Cardiac fibroblast (primary cell): ENCODE results near the gene AFF1.
A peak's percentile ranks its signal among the peaks of the same experiment; 100 is the strongest.

ENCODE experiments used
- DNase-seq, 2 donors: peaks; one replicate each; pipeline versions ENCODE4 v3.0.0 to v3.0.0-alpha.2; 2010; ENCODE audit warnings: low read depth in 2 of 2
- H3K4me3 ChIP-seq, 2 donors: replicated peaks in 1 of 2; 1 replicate in 1 of 2; 2 replicates in 1 of 2; pipeline ENCODE4 v1.5.1; 2011; ENCODE audit warnings: low read depth in 2 of 2, low read length in 2 of 2, mild to moderate bottlenecking in 2 of 2, moderate library complexity in 1 of 2
- TF ChIP-seq, protein P1 (sequence below): IDR thresholded peaks from one replicate; pipeline ENCODE4 v1.5.1; 2011; ENCODE audit warnings: low read depth, mild to moderate bottlenecking, low read length, inconsistent platforms

AFF1 gene

DNA sequence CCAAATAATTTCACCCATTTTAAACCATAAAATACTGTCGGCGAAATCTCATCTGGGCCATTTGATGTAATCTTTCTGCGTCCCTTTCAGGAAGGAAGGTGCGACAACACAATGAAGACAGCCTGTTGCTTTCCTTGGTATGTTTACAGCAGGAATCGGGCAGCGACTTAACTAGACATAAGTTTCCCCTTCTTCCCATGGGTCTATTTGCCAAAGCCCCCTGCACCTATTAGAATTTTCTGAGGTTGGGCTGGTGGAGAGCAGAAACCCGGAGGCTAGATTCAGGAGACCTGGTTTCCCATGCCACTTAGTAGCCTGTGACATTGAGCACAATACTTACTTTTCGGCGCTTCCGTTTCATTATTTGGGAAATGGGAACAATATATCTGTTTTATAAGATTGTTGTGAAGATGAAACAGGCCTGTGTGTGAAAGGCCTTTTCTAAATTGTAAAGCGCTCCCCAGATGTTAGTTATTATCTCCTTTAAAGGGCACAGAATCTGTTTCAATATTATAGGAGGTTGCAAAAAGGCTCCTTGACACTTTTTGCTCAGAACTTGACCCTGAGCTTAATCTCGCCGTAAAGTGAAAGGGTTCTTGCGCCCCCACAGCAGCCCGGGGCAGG, 552 bp upstream of the AFF1 start:
- peak overlapping the region; percentile 58 to 89 for H3K4me3 ChIP-seq
- no peak for DNase-seq
- TF ChIP-seq, protein P1, sequence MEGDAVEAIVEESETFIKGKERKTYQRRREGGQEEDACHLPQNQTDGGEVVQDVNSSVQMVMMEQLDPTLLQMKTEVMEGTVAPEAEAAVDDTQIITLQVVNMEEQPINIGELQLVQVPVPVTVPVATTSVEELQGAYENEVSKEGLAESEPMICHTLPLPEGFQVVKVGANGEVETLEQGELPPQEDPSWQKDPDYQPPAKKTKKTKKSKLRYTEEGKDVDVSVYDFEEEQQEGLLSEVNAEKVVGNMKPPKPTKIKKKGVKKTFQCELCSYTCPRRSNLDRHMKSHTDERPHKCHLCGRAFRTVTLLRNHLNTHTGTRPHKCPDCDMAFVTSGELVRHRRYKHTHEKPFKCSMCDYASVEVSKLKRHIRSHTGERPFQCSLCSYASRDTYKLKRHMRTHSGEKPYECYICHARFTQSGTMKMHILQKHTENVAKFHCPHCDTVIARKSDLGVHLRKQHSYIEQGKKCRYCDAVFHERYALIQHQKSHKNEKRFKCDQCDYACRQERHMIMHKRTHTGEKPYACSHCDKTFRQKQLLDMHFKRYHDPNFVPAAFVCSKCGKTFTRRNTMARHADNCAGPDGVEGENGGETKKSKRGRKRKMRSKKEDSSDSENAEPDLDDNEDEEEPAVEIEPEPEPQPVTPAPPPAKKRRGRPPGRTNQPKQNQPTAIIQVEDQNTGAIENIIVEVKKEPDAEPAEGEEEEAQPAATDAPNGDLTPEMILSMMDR, result no peak

DNA sequence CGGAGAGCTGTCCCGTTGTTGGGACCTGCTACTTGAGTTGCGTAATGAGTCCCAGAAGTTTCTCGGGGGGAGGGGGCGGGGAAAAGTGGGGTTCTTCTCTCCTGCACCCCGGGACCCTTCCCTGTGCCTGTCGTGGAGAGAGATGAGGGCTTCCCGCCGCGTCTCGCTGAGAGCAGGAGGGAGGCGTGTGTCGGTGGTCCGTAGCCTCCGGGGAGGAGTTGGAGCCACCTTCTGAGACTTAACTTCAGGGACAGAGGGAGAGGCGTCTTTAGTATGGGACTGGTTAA, 698 bp downstream of the AFF1 start:
- TF ChIP-seq, protein P1, result no peak
- peak overlapping the region; percentile 89 to 90 for H3K4me3 ChIP-seq
- DNase-seq, result no peak

DNA sequence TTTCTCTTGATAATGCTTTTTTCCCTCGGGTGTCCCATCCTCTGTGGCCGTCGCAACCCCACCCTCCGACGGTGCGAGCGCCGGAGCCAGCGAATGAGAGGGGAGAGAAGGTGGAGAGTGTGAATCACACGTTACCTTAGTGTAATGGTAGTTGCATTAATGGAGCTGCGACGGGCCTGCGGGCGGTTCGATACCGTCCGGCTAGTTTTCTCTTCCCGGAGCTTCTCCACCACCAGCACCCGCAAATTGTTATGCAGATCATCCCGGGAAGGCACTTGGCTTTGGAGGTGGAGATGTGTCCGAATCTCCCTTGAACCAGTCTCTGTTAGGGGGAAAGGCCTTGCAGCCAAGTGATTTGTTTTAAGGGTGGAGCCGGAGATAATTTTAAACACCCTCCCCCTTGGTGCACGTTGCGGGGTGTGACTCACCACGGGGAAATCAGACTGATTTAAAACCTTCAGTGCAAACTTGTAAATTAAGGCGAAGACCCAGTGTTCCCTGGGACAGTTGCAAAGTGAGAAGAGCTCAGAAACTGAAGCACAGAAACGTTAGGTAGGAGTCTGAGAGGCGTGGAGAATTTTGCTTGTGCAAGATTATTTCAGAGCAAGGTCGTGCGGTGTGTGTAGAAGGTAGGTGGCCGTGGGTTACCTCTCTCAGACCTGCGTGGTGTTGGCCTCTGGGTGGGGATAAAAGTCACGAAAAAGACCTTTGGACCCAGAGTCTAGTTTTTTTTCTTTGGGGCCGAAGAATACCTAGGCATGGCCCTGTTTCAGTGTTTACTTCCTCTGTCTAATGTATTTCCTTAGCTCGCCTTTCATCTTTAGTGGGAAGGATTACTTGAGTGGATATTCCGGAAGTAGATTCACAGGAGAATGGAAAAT, 1.3 kb downstream of the AFF1 start:
- DNase-seq, result peak; percentile 71
- TF ChIP-seq, protein P1, result no peak
- H3K4me3 ChIP-seq, result peak overlapping the region; percentile 89 to 90

DNA sequence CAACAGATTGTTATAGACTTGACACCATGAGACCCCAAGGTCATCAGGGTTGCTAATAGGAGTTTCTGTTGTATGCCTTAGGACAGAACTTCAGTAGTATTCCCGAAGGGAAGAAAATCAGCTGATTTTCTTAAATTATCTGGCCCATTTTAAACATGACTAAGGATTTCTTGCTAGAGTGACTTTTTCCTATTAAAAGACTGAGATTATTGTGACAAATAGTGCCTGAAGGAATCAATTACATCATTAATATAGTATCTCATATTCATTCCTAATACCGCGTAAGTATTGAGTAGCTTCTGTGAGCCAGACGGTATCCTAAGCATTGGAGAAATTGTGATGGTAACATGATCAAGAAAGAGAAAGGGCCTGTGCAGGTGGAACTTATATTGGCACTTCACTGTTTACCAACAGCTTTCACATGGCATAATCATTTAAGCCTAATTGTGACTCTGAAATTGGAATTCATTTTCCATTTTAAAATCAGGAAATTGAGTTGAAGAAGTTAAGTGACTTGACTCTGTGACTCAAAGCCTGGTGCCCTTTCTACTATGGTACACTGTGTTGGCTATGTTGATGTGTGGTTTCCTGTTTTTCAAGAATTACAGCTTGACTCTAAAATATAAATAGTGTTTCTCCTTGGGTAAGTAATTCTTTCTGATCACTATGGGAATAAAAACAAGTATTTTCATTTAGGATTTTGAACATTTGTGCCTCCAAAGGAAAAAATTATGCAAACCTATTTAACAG, 4.1 kb downstream of the AFF1 start:
- TF ChIP-seq, protein P1, result no peak
- no peak overlapping the region for H3K4me3 ChIP-seq
- no peak for DNase-seq

DNA sequence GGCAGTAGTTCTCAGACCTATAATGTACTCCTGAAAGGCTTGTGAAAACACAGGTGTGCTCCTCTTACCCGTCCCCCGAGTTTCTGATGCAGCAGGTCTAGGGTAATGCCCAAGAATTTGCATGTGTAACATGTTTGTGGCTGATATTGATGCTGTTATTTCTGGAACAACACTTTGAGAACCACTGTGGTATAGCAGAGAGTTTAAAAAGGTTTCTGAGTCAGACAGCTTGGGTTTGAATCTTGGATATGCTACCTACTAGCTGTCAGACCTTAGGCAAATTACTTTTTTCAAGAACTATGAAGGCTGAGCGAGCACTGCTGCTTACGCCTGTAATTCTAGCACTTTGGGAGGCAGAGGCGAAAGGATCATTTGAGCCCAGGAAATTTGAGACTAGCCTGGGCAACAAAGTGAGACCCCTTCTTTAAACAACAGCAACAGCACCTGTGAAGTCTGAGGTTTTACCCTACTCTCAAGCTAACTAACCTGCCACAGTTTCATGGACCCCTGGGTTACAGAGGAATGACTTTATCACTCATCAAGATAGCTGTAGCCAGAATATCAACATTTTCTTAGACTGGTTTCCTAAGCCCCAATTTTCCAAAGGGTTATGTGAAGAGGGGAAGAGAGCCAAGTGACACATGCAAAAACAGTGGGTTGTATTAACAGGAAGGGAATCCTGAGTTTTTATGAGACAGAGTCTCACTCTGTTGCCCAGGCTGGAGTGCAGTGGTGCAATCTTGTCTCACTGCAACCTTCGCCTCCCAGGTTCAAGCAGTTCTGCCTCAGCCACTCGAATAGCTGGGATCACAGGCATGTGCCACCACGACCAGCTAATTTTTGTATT, 5.1 kb downstream of the AFF1 start:
- TF ChIP-seq, protein P1, result no peak
- DNase-seq, result no peak
- no peak overlapping the region for H3K4me3 ChIP-seq

DNA sequence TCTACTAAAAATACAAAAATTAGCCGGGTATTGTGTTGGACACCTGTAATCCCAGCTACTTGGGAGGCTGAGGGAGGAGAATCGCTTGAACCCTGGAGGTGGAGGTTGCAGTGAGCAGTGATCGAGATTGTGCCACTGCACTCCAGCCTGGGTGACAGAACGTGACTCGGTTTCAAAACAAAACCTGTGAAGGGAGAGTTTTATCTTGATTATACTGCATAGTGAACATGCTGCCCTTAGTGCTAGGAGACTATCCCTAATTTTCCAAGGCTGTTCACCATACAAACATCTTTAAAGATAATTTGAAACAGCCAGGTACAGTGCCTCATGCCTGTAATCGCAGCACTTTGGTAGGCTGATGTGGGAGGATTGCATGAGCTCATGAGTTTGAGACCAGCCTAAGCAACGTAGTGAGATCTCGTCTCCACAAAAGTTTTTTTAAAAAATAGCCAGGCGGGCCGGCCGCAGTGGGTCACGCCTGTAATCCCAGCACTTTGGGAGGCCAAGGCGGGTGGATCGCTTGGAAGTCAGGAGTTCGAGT, 6.2 kb downstream of the AFF1 start:
- H3K4me3 ChIP-seq, result no peak overlapping the region
- TF ChIP-seq, protein P1, result no peak
- DNase-seq, result no peak
